ENCODE measurements around the gene OR51I2.

The OR51I2 gene

GRCh38 chr11:5449023-5449422 lies at the start of gene OR51I2:
TSS of gene OR51I2 (plus strand) at chr11:5449323. CDS start at chr11:5453489, 4,166 bp downstream.
- TF ChIP-seq GATA2 (IDR thresholded peaks at IDR 0.05; ENCODE audit: low read depth, low read length) (no peak), GATA3 (IDR thresholded peaks at IDR 0.05; ENCODE audit: low read depth, low read length) (no peak)

- TF ChIP-seq GATA2 (IDR thresholded peaks at IDR 0.05; ENCODE audit: low read depth, low read length) (no peak), GATA3 (IDR thresholded peaks at IDR 0.05; ENCODE audit: low read depth, low read length) (no peak)
Observed at GRCh38 chr11:5405173-5405572, 44.0 kb upstream of the OR51I2 start.

GRCh38 chr11:5420993-5421392 lies 28.1 kb upstream of the OR51I2 start:
- TF ChIP-seq GATA2 (IDR thresholded peaks at IDR 0.05; ENCODE audit: low read depth, low read length) (no peak), GATA3 (IDR thresholded peaks at IDR 0.05; ENCODE audit: low read depth, low read length) (no peak)

GRCh38 chr11:5421811-5422210 lies 27.3 kb upstream of the OR51I2 start, which contains the start of gene OR51Q1:
TSS of gene OR51Q1 (plus strand) at chr11:5422111. CDS start at chr11:5422201, 90 bp downstream.
- TF ChIP-seq GATA2 (IDR thresholded peaks at IDR 0.05; ENCODE audit: low read depth, low read length) (no peak), GATA3 (IDR thresholded peaks at IDR 0.05; ENCODE audit: low read depth, low read length) (no peak)

- TF ChIP-seq GATA3 (IDR thresholded peaks at IDR 0.05; ENCODE audit: low read depth, low read length) (no peak), GATA2 (IDR thresholded peaks at IDR 0.05; ENCODE audit: low read depth, low read length) (no peak)
Observed at GRCh38 chr11:5423131-5423530, 26.0 kb upstream of the OR51I2 start.

- no peak for TF ChIP-seq GATA2 (IDR thresholded peaks at IDR 0.05; ENCODE audit: low read depth, low read length)
- no peak for TF ChIP-seq GATA3 (IDR thresholded peaks at IDR 0.05; ENCODE audit: low read depth, low read length)
Observed at GRCh38 chr11:5441414-5441813, 7.7 kb upstream of the OR51I2 start, which contains the start of gene OR51I1. TSS of gene OR51I1 (minus strand) at chr11:5441514. CDS start at chr11:5441514, 0 bp downstream.

GRCh38 chr11:5443835-5444393 lies 5.2 kb upstream of the OR51I2 start:
- TF ChIP-seq GATA3 (IDR thresholded peaks at IDR 0.05; ENCODE audit: low read depth, low read length) (no peak), GATA2 (IDR thresholded peaks at IDR 0.05; ENCODE audit: low read depth, low read length) (no peak)

- no peak for TF ChIP-seq GATA3 (IDR thresholded peaks at IDR 0.05; ENCODE audit: low read depth, low read length)
- TF ChIP-seq GATA2 (IDR thresholded peaks at IDR 0.05; ENCODE audit: low read depth, low read length): no peak
Observed at GRCh38 chr11:5449432-5449831, 309 bp downstream of the OR51I2 start.

GRCh38 chr11:5460983-5461621 lies 12.0 kb downstream of the OR51I2 start:
- TF ChIP-seq GATA2 (IDR thresholded peaks at IDR 0.05; ENCODE audit: low read depth, low read length): no peak
- TF ChIP-seq GATA3 (IDR thresholded peaks at IDR 0.05; ENCODE audit: low read depth, low read length): no peak

GRCh38 chr11:5467527-5467926 lies 18.4 kb downstream of the OR51I2 start:
- no peak for TF ChIP-seq GATA2 (IDR thresholded peaks at IDR 0.05; ENCODE audit: low read depth, low read length)
- TF ChIP-seq GATA3 (IDR thresholded peaks at IDR 0.05; ENCODE audit: low read depth, low read length): no peak

GRCh38 chr11:5473921-5474320 lies 24.8 kb downstream of the OR51I2 start:
- TF ChIP-seq GATA3 (IDR thresholded peaks at IDR 0.05; ENCODE audit: low read depth, low read length): no peak
- TF ChIP-seq GATA2 (IDR thresholded peaks at IDR 0.05; ENCODE audit: low read depth, low read length): no peak

GRCh38 chr11:5476186-5476819 lies 27.2 kb downstream of the OR51I2 start:
- TF ChIP-seq GATA3 (IDR thresholded peaks at IDR 0.05; ENCODE audit: low read depth, low read length) (no peak), GATA2 (IDR thresholded peaks at IDR 0.05; ENCODE audit: low read depth, low read length) (no peak)

GRCh38 chr11:5486003-5486402 lies 36.9 kb downstream of the OR51I2 start:
- TF ChIP-seq GATA2 (IDR thresholded peaks at IDR 0.05; ENCODE audit: low read depth, low read length) (no peak), GATA3 (IDR thresholded peaks at IDR 0.05; ENCODE audit: low read depth, low read length) (no peak)

GRCh38 chr11:5486421-5486820 lies 37.3 kb downstream of the OR51I2 start:
- TF ChIP-seq GATA2 (IDR thresholded peaks at IDR 0.05; ENCODE audit: low read depth, low read length) (no peak), GATA3 (IDR thresholded peaks at IDR 0.05; ENCODE audit: low read depth, low read length) (no peak)

GRCh38 chr11:5488385-5488784 lies 39.3 kb downstream of the OR51I2 start, which contains the start of gene OR52D1:
TSS of gene OR52D1 (plus strand) at chr11:5488685. CDS start at chr11:5488707, 22 bp downstream.
- TF ChIP-seq GATA2 (IDR thresholded peaks at IDR 0.05; ENCODE audit: low read depth, low read length): no peak
- TF ChIP-seq GATA3 (IDR thresholded peaks at IDR 0.05; ENCODE audit: low read depth, low read length): no peak

All from SH-SY5Y (cell line).